ENCODE results near the gene HS6ST2. TPM values are rescaled to one million over a fixed set of nuclear protein-coding genes. Genes with fewer than 3 reads are reported as not detected.

The HS6ST2 gene
- total RNA-seq, 1 experiment from 2014 or later: 8.1 TPM

DNA sequence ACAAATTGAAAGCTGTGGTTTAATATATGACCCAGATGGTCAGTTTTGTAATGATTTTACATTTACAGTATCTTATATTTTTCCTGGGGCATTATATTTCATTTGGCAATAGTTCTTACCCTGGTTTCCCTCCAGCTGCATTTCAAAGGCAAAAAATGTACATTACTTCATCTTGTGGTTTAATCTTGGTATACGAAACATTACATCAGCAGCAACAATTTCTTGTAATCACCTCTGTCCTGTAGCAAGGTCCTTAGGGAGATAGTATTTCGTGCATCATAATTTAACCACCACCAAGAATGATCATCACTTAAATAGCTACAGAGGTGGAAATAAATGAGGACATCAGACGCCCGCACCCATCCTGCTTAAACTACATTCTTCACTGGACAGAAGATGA is 48.8 kb downstream of the HS6ST2 start:
- no peak for ATAC-seq
- ChIA-PET CTCF (no interaction called here), POLR2A (no interaction called here)
- Mint-ChIP-seq H3K27ac (no peak overlapping the region), H3K4me1 (no peaks in the 10 kb centered on the region), H3K4me3 (no peak overlapping the region), H3K27me3 (ENCODE audit: low read depth) (no peaks in the 10 kb centered on the region; the same call in 1 of the 2 replicates), H3K9me3 (peaks cover 16% of the 10 kb centered on the region), H3K36me3 (peaks cover 15% of the 10 kb centered on the region)
- DNase-seq (ENCODE audit: low spot score): no peak
- TF ChIP-seq NFATC4 (CRISPR knock-in tag; IDR thresholded peaks at IDR 0.05): no peak
- no peak for TF ChIP-seq NFE2L1 (CRISPR knock-in tag; IDR thresholded peaks at IDR 0.05)
- no peak for TF ChIP-seq TP53 (CRISPR knock-in tag; IDR thresholded peaks at IDR 0.05)
- TF ChIP-seq SMAD4 (CRISPR knock-in tag; IDR thresholded peaks at IDR 0.05): no peak
- TF ChIP-seq JUN (CRISPR knock-in tag; IDR thresholded peaks at IDR 0.05): no peak
- no peak for TF ChIP-seq ZNF219 (CRISPR knock-in tag; IDR thresholded peaks at IDR 0.05; ENCODE audit: borderline replicate concordance)
- TF ChIP-seq, protein P1, sequence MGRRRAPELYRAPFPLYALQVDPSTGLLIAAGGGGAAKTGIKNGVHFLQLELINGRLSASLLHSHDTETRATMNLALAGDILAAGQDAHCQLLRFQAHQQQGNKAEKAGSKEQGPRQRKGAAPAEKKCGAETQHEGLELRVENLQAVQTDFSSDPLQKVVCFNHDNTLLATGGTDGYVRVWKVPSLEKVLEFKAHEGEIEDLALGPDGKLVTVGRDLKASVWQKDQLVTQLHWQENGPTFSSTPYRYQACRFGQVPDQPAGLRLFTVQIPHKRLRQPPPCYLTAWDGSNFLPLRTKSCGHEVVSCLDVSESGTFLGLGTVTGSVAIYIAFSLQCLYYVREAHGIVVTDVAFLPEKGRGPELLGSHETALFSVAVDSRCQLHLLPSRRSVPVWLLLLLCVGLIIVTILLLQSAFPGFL (CRISPR knock-in tag; IDR thresholded peaks at IDR 0.05; ENCODE audit: borderline replicate concordance): no peak
- TF ChIP-seq CREM (CRISPR knock-in tag; IDR thresholded peaks at IDR 0.05): no peak
- TF ChIP-seq, protein P2, sequence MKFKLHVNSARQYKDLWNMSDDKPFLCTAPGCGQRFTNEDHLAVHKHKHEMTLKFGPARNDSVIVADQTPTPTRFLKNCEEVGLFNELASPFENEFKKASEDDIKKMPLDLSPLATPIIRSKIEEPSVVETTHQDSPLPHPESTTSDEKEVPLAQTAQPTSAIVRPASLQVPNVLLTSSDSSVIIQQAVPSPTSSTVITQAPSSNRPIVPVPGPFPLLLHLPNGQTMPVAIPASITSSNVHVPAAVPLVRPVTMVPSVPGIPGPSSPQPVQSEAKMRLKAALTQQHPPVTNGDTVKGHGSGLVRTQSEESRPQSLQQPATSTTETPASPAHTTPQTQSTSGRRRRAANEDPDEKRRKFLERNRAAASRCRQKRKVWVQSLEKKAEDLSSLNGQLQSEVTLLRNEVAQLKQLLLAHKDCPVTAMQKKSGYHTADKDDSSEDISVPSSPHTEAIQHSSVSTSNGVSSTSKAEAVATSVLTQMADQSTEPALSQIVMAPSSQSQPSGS (CRISPR knock-in tag; IDR thresholded peaks at IDR 0.05; ENCODE audit: borderline replicate concordance, low read depth): no peak
- no peak for TF ChIP-seq MXD4 (CRISPR knock-in tag; IDR thresholded peaks at IDR 0.05; ENCODE audit: borderline replicate concordance)
- no peak for TF ChIP-seq IRF2 (CRISPR knock-in tag; IDR thresholded peaks at IDR 0.05; ENCODE audit: borderline replicate concordance, low read depth)
- TF ChIP-seq, protein P3, sequence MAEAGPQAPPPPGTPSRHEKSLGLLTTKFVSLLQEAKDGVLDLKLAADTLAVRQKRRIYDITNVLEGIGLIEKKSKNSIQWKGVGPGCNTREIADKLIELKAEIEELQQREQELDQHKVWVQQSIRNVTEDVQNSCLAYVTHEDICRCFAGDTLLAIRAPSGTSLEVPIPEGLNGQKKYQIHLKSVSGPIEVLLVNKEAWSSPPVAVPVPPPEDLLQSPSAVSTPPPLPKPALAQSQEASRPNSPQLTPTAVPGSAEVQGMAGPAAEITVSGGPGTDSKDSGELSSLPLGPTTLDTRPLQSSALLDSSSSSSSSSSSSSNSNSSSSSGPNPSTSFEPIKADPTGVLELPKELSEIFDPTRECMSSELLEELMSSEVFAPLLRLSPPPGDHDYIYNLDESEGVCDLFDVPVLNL (CRISPR knock-in tag; IDR thresholded peaks at IDR 0.05; ENCODE audit: borderline replicate concordance, low read depth): no peak
- TF ChIP-seq, protein P4, sequence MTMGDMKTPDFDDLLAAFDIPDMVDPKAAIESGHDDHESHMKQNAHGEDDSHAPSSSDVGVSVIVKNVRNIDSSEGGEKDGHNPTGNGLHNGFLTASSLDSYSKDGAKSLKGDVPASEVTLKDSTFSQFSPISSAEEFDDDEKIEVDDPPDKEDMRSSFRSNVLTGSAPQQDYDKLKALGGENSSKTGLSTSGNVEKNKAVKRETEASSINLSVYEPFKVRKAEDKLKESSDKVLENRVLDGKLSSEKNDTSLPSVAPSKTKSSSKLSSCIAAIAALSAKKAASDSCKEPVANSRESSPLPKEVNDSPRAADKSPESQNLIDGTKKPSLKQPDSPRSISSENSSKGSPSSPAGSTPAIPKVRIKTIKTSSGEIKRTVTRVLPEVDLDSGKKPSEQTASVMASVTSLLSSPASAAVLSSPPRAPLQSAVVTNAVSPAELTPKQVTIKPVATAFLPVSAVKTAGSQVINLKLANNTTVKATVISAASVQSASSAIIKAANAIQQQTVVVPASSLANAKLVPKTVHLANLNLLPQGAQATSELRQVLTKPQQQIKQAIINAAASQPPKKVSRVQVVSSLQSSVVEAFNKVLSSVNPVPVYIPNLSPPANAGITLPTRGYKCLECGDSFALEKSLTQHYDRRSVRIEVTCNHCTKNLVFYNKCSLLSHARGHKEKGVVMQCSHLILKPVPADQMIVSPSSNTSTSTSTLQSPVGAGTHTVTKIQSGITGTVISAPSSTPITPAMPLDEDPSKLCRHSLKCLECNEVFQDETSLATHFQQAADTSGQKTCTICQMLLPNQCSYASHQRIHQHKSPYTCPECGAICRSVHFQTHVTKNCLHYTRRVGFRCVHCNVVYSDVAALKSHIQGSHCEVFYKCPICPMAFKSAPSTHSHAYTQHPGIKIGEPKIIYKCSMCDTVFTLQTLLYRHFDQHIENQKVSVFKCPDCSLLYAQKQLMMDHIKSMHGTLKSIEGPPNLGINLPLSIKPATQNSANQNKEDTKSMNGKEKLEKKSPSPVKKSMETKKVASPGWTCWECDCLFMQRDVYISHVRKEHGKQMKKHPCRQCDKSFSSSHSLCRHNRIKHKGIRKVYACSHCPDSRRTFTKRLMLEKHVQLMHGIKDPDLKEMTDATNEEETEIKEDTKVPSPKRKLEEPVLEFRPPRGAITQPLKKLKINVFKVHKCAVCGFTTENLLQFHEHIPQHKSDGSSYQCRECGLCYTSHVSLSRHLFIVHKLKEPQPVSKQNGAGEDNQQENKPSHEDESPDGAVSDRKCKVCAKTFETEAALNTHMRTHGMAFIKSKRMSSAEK (CRISPR knock-in tag; IDR thresholded peaks at IDR 0.05; ENCODE audit: borderline replicate concordance): no peak
- no peak for TF ChIP-seq SMAD3 (CRISPR knock-in tag; IDR thresholded peaks at IDR 0.05; ENCODE audit: borderline replicate concordance)
- TF ChIP-seq TEAD4 (CRISPR knock-in tag; IDR thresholded peaks at IDR 0.05): no peak
- TF ChIP-seq HMGA2 (CRISPR knock-in tag; IDR thresholded peaks at IDR 0.05): no peak
- no peak for TF ChIP-seq RORB (CRISPR knock-in tag; IDR thresholded peaks at IDR 0.05)
- TF ChIP-seq, protein P5, sequence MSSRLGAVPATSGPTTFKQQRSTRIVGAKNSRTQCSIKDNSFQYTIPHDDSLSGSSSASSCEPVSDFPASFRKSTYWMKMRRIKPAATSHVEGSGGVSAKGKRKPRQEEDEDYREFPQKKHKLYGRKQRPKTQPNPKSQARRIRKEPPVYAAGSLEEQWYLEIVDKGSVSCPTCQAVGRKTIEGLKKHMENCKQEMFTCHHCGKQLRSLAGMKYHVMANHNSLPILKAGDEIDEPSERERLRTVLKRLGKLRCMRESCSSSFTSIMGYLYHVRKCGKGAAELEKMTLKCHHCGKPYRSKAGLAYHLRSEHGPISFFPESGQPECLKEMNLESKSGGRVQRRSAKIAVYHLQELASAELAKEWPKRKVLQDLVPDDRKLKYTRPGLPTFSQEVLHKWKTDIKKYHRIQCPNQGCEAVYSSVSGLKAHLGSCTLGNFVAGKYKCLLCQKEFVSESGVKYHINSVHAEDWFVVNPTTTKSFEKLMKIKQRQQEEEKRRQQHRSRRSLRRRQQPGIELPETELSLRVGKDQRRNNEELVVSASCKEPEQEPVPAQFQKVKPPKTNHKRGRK (CRISPR knock-in tag; IDR thresholded peaks at IDR 0.05; ENCODE audit: borderline replicate concordance): no peak
- TF ChIP-seq, protein P6, sequence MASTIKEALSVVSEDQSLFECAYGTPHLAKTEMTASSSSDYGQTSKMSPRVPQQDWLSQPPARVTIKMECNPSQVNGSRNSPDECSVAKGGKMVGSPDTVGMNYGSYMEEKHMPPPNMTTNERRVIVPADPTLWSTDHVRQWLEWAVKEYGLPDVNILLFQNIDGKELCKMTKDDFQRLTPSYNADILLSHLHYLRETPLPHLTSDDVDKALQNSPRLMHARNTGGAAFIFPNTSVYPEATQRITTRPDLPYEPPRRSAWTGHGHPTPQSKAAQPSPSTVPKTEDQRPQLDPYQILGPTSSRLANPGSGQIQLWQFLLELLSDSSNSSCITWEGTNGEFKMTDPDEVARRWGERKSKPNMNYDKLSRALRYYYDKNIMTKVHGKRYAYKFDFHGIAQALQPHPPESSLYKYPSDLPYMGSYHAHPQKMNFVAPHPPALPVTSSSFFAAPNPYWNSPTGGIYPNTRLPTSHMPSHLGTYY (CRISPR knock-in tag; IDR thresholded peaks at IDR 0.05): no peak

Data from WTC11 (cell line).